Muscle layer of duodenum (tissue), 2 donors: Measurements from ENCODE around the gene HYDIN.

Experiments
- H3K27ac ChIP-seq: one replicate; pipeline ENCODE4 v1.7.0; 2013; ENCODE audit warnings: mild to moderate bottlenecking, low read length
- H3K27me3 ChIP-seq: one replicate; pipeline ENCODE4 v1.7.0; 2013; ENCODE audit warnings: low read depth, mild to moderate bottlenecking, control low read depth, low read length
- H3K36me3 ChIP-seq, 2 donors: one replicate each; pipeline ENCODE4 v1.7.0; 2013; ENCODE audit warnings: low read length in 2 of 2, control low read depth in 1 of 2, mild to moderate bottlenecking in 1 of 2; ENCODE audit not compliant: insufficient read depth in 2 of 2, control insufficient read depth in 1 of 2
- H3K4me1 ChIP-seq, 2 donors: one replicate each; pipeline ENCODE4 v1.7.0; 2013; ENCODE audit warnings: low read length in 2 of 2, mild to moderate bottlenecking in 2 of 2, control low read depth in 1 of 2, moderate library complexity in 1 of 2; ENCODE audit not compliant: insufficient read depth in 2 of 2, control insufficient read depth in 1 of 2
- H3K4me3 ChIP-seq, 2 donors: one replicate each; pipeline ENCODE4 v1.7.0; 2013; ENCODE audit warnings: low read length in 2 of 2, low read depth in 1 of 2, mild to moderate bottlenecking in 1 of 2
- H3K9me3 ChIP-seq, 2 donors: one replicate each; pipeline ENCODE4 v1.7.0; 2013; ENCODE audit warnings: low read length in 2 of 2, control low read depth in 1 of 2, mild to moderate bottlenecking in 1 of 2; ENCODE audit not compliant: control insufficient read depth in 1 of 2
- donor health status: healthy.

Gene HYDIN

DNA sequence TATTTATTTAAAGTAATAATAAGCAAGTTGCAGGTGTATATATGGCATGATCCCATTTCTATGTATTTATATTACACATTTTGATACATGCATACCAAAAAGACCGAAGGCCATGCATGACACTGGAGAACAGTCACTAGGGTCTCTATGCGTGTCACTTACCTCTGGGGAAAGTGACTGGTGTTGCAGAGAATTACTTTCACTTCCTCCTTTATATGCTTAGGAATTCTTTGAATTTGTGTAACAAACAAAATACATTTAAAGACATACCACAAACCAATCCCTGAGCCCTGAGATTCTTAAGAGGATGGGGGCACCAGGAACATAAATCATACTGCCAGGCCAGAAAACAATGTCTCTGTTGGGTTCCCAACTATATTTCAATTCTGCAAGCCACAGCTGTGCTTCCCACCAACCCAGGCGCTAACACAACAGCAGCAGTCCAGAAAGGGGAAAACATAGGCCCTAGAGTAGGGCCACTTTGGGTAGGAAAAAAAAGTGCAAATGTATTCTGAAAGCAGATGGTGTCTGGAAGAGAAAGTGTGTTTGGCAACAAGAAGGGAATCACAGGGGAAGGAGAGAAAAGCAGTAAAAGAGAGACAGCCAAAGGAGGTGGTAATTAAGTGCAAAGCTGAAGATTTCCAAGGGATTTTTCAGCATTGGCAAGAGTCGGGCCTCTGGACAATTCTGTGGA lies 24.5 kb upstream of the HYDIN start:
- H3K27me3 ChIP-seq = no peaks in the 10 kb centered on the region
- no peak overlapping the region for H3K27ac ChIP-seq
- H3K9me3 ChIP-seq = no peaks in the 10 kb centered on the region
- no peak overlapping the region for H3K4me3 ChIP-seq
- H3K36me3 ChIP-seq = no peaks in the 10 kb centered on the region
- H3K4me1 ChIP-seq = no peaks in the 10 kb centered on the region

DNA sequence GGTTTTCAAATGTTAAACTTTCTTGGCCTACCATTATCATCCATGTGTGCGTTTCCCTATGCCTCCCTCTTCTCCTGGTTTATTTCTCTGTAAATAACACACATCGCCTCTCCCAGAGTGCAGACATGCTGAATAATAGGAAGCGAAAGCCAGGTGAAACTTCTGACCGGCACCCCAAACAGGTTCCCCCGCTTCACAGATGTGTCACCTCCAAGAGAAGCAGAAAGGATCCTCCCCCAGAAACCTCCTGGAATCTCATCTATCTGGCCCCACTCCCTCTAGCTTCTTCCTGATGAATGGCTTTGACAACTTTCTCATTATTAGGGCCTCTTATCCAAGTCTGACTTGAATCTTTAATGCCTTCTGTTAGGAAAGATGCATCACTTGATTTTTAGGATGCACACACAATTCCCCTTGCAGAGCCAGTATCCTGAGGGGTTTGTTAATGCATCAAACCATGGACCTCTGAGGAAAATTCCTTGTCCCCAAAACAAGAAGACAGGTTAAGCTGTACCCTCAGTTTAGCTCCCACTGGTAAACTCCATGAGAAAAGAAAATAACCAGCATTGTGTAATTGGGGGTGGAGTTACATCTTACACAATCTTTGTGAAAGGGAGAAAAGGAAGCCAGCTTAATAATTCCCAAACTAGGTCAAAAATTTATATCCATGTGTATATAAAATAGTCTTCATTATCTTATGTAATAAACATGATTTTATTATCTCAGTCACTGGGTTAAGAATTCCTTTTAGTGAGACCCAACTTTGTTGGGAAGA lies 20.1 kb upstream of the HYDIN start:
- no peak overlapping the region for H3K27ac ChIP-seq
- no peaks in the 10 kb centered on the region for H3K36me3 ChIP-seq
- no peaks in the 10 kb centered on the region for H3K4me1 ChIP-seq
- no peaks in the 10 kb centered on the region for H3K9me3 ChIP-seq
- no peak overlapping the region for H3K4me3 ChIP-seq
- no peaks in the 10 kb centered on the region for H3K27me3 ChIP-seq

DNA sequence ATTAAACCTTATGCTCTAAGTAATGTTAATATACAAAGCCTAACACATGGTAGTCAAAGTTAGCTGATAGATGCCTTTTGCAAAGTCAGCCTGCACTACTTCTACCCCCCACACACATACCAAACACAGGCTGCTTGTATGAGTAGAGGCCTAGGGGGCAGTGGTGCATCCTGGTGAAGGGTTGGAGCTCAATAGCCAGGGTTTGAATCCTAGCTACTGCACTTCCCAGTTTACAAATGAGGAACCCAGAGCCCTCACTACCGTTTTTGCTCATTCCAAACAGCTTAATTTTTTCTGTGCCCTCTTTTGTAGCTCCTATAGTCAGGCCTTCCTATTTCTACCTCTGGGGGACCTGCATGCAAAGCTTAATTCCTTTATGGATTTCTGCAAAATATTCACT lies 18.9 kb upstream of the HYDIN start:
- Histone ChIP-seq H3K9me3 (no peaks in the 10 kb centered on the region), H3K36me3 (no peaks in the 10 kb centered on the region), H3K4me1 (no peaks in the 10 kb centered on the region), H3K27ac (no peak overlapping the region), H3K4me3 (no peak overlapping the region), H3K27me3 (no peaks in the 10 kb centered on the region)

DNA sequence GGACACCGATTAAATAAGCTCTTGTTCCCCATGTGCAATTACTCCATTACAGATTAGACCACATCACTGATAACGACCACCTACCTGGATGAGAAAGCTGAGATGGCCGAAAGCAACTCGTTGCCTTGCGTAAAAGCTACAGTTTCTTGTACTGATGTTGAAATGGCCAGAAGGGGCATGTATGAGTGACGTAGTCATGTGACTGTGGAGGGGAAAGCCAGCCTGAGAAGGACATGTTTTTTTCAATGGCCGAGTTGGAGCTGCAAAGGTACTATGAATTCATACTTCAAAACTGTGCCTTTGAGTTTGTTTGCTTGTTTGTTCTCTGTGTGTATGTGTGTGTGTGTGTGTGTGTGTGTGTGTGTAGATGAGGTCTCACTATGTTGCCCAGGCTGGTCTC lies 17.0 kb upstream of the HYDIN start:
- no peaks in the 10 kb centered on the region for H3K9me3 ChIP-seq
- no peaks in the 10 kb centered on the region for H3K36me3 ChIP-seq
- H3K27ac ChIP-seq = no peak overlapping the region
- H3K4me1 ChIP-seq = no peaks in the 10 kb centered on the region
- H3K27me3 ChIP-seq = no peaks in the 10 kb centered on the region
- no peak overlapping the region for H3K4me3 ChIP-seq

DNA sequence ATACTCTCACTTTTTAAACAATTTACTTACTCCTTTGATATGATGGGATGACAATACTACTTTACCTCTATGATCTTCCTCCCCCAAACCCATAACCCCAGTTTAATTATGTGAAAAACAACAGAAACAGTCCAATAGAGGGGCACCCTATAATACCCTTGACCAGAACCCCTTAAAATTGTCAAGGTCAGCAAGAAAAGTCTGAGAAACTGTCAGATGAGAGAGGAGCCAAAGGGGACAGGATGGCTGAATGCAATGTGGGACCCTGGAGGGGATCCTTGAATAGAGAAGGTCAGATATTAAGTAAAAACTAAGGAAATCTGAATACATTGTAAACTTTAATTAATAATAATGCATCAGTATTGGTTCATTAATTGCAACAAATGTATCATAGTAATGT lies 15.8 kb upstream of the HYDIN start:
- no peaks in the 10 kb centered on the region for H3K27me3 ChIP-seq
- H3K9me3 ChIP-seq = no peaks in the 10 kb centered on the region
- H3K4me1 ChIP-seq = no peaks in the 10 kb centered on the region
- H3K27ac ChIP-seq = no peak overlapping the region
- no peak overlapping the region for H3K4me3 ChIP-seq
- no peaks in the 10 kb centered on the region for H3K36me3 ChIP-seq

DNA sequence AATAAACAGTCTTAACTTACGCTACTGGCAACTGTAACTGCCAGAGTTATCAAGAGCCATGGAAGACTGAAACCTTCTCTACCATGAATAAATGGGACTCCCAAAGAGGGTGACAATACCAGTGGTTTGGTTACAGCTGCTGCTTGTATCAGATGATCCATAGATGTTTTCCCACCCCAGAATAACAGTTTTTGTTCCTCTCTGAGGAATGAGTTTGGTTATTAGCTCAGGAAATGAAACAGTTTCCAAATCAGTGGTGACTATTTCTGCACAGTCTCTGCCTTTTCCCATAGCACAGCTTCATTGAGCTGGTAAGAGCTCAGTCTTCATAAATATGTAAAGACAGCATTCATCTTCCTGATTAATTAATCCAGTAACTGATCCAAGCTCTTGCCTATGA lies 14.0 kb upstream of the HYDIN start:
- Histone ChIP-seq H3K36me3 (no peaks in the 10 kb centered on the region), H3K4me1 (no peaks in the 10 kb centered on the region), H3K4me3 (no peak overlapping the region), H3K27ac (no peak overlapping the region), H3K9me3 (no peaks in the 10 kb centered on the region), H3K27me3 (no peaks in the 10 kb centered on the region)

DNA sequence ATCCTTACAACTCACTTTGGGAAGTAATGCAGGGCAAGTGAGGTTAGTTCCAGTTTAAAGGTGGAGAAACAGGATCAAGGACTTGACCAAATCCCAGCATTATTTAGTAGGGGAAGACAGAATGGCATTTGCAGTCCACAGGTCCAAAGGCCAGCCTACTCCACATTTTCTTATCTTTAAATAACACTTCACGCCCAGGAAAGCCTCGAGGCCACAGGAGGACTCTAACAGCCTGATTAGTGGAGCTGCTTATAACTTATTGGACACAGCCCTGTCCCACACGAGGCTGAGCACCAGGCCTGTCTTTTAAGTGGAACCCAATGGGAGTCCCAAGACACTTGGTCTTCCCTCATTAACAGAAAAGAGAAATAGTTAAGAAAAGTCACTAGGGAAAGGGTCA lies 12.1 kb upstream of the HYDIN start:
- Histone ChIP-seq H3K36me3 (no peaks in the 10 kb centered on the region), H3K27ac (no peak overlapping the region), H3K4me3 (no peak overlapping the region), H3K27me3 (no peaks in the 10 kb centered on the region), H3K4me1 (no peaks in the 10 kb centered on the region), H3K9me3 (no peaks in the 10 kb centered on the region)

DNA sequence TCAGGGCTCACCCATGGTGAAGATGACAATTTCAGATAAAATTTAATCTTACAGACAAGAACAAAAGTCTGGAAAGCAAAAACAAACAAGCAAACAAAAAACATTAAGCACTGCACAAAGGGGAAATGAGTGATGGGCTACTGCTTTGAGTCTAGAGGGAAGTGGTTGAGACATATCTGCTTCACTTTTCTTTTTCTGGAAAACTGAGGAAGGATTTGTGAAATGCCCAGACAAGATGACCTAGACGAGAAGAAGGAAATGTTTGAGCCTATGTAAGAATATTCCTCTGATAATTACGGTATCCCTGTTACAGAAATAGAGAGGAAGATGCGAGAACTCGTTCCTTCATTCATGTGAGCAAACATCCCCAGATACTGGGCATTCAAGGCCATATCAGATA lies 11.5 kb upstream of the HYDIN start:
- H3K27me3 ChIP-seq = no peaks in the 10 kb centered on the region
- no peaks in the 10 kb centered on the region for H3K36me3 ChIP-seq
- no peak overlapping the region for H3K27ac ChIP-seq
- H3K4me1 ChIP-seq = no peaks in the 10 kb centered on the region
- no peak overlapping the region for H3K4me3 ChIP-seq
- no peaks in the 10 kb centered on the region for H3K9me3 ChIP-seq

DNA sequence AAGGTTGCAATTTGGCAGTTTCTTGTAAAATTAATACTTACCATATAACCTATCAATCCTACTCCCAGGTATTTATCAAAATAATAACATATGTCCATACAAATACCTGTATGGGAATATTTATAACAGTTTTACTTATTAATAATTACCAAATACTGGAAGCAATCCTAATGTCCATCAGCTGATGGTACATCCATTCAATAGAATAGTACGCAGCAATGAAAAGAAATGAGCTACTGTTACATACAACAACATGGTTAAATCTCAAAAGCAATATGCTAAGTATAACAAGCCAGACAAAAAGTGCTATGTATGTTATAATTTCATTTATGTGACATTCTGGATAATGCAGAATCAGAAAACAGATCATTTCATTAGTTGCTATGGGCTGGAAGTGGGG lies 1.2 kb downstream of the HYDIN start:
- H3K4me3 ChIP-seq = no peak overlapping the region
- H3K27me3 ChIP-seq = peaks cover 5% of the 10 kb centered on the region
- peaks cover 7 to 27% of the 10 kb centered on the region in 2 donors for H3K9me3 ChIP-seq
- H3K36me3 ChIP-seq = no peaks in the 10 kb centered on the region
- no peak overlapping the region for H3K27ac ChIP-seq
- H3K4me1 ChIP-seq = no peaks in the 10 kb centered on the region

DNA sequence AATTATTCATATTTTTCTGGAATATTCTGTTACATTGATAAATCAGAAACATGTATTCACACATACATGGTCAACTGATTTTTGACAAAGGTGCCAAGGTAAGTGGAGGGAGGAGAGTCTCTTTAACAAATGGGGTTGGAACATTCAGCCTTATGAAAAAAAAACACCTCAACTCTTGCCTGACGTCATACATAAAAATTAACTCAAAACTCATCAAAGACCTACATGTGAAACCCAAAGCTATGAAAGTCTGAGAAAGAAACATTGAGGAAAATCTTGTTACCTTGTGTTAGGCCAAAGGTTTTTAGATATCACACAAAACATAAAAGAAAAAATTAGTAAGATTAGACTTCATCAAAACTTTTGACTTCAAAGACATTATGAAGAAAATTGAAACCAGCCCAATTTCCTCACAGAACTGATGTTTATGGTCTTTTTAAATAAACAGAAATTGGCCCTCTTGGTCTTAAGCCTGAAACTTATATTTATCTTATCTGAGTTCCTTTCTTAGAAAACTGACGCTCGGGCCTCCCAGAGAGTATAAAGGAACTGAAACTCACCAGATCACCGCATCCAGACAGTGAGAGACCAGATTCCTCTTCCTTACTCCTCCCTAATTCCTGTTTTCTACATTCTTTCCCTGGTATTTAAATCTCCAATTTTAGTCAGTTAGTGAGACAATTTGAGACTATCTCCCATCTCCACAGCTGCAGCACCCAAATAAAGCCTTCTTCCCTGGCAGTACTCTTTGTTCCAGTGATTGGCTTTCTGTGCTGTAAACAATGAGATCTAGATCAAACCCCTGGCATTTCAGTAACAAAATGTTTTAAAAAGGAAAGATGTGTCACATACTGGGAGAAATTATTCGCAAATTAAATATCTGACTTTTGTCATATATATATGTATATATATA lies 4.0 kb downstream of the HYDIN start:
- Histone ChIP-seq H3K27me3 (peaks cover 5% of the 10 kb centered on the region), H3K36me3 (no peaks in the 10 kb centered on the region), H3K9me3 (peaks cover 7 to 22% of the 10 kb centered on the region in 2 donors), H3K4me3 (no peak overlapping the region), H3K4me1 (no peaks in the 10 kb centered on the region), H3K27ac (no peak overlapping the region)

DNA sequence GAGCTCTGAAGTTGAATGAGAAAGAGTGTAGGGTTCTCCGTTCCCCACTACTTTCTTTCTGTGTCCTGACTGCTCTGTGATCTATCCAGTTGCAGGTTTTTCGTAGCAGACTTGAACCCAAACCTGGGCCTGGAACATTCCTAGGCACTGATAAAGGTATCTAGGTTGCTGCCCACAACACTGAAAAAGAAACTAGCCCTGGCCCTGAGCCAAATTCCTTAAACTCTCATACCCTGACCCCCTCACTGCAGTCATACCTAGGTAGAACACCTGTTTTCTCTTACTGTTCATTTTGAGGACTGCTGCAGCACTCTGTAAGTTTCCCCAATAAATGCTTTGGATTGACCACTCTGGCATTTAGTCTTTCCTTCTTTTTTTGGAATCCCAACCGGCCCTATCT lies 5.4 kb downstream of the HYDIN start:
- Histone ChIP-seq H3K36me3 (no peaks in the 10 kb centered on the region), H3K4me1 (no peaks in the 10 kb centered on the region), H3K4me3 (no peak overlapping the region), H3K27me3 (no peaks in the 10 kb centered on the region), H3K9me3 (peaks cover 7 to 16% of the 10 kb centered on the region in 2 donors), H3K27ac (no peak overlapping the region)
